AG04449 (cell line): Measurements from ENCODE around the gene C19orf38.
A peak's percentile ranks its signal among the peaks of the same experiment; 100 is the strongest.
"Not testable (repeated sequence)": the region's sequence is repeated elsewhere in the genome, so short reads cannot be mapped to it uniquely, and the experiment has no call there.

ENCODE experiments used
- CTCF ChIA-PET: fragments of 350-600 bp; formaldehyde crosslinking; extraction: SDS; loops from one replicate; lab custom pipeline; 2021; ENCODE audit warnings: antibody characterized with exemption; lab: Yijun Ruan, JAX
- POLR2A ChIA-PET: fragments of 400-600, 350-600 bp; formaldehyde crosslinking; extraction: SDS; loops from one replicate; lab custom pipeline; 2020; ENCODE audit warnings: antibody characterized with exemption, inconsistent platforms; lab: Yijun Ruan, JAX
- DNase-seq: peaks from one replicate; pipeline ENCODE4 v3.0.0-alpha.2; 2010; ENCODE audit warnings: low read depth, low spot score
- H3K4me3 ChIP-seq: 2 replicates; pipeline ENCODE4 v1.5.1; 2011; ENCODE audit warnings: low read depth, mild to moderate bottlenecking, control low read depth, low read length
- TF ChIP-seq, protein P1 (sequence below): IDR thresholded peaks from one replicate; pipeline ENCODE4 v1.5.1; 2011; ENCODE audit warnings: mild to moderate bottlenecking, moderate library complexity, low read length, control low read depth, inconsistent platforms; ENCODE audit not compliant: insufficient read depth; ENCODE audit errors: missing control alignments

C19orf38 gene

GRCh38 chr19:10862561-10863106, 14.4 kb downstream of the C19orf38 start:
- no peak overlapping the region for H3K4me3 ChIP-seq
- no peak for DNase-seq
- ChIA-PET POLR2A (no interaction called here), CTCF (interaction anchor here (0.9 to 21.0 kb wide), 8 partner anchors 11 to 236 kb away, joined by 3 to 559 read pairs (median 26); partner anchors contain the start of genes C19orf38, CARM1, DNM2 and TMED1)
- TF ChIP-seq, protein P1, sequence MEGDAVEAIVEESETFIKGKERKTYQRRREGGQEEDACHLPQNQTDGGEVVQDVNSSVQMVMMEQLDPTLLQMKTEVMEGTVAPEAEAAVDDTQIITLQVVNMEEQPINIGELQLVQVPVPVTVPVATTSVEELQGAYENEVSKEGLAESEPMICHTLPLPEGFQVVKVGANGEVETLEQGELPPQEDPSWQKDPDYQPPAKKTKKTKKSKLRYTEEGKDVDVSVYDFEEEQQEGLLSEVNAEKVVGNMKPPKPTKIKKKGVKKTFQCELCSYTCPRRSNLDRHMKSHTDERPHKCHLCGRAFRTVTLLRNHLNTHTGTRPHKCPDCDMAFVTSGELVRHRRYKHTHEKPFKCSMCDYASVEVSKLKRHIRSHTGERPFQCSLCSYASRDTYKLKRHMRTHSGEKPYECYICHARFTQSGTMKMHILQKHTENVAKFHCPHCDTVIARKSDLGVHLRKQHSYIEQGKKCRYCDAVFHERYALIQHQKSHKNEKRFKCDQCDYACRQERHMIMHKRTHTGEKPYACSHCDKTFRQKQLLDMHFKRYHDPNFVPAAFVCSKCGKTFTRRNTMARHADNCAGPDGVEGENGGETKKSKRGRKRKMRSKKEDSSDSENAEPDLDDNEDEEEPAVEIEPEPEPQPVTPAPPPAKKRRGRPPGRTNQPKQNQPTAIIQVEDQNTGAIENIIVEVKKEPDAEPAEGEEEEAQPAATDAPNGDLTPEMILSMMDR, result no peak

GRCh38 chr19:10863107-10863717, 15.0 kb downstream of the C19orf38 start:
- CTCF ChIA-PET, result interaction anchor here (1.0 to 21.0 kb wide), 19 partner anchors 10 to 236 kb away, joined by 3 to 559 read pairs (median 10); partner anchors contain the start of genes C19orf38, CARM1, DNM2 and QTRT1
- DNase-seq, result no peak
- no peak overlapping the region for H3K4me3 ChIP-seq
- POLR2A ChIA-PET, result no interaction called here
- TF ChIP-seq, protein P1, result no peak

DNA sequence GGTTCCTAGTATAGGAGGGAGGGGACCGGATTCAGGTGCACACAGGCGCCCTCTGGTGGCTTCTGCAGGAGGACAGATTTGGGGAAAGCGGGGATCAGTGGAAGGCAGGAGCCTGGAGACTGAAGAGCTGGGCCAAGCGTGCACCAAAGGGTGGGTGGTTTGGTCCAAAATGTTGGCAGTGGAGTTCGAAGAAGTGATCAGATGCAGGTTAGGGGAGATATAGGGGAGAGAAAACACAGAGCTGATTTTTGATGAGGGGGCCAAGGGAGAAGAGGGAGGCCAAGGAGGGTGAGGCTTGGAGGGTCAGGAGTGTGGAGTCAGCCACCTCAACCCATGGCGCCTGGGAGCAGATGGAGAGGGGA, 16.3 kb downstream of the C19orf38 start:
- no peak overlapping the region for H3K4me3 ChIP-seq
- POLR2A ChIA-PET, result interaction anchor here (0.6 to 1.2 kb wide), 4 partner anchors 21 to 147 kb away, joined by 3 to 4 read pairs (median 3); partner anchors contain the start of genes DNM2 and TMED1
- CTCF ChIA-PET, result interaction anchor here (0.6 to 21.0 kb wide), 51 partner anchors 9 to 330 kb away, joined by 3 to 559 read pairs (median 5); partner anchors contain the start of genes C19orf38, CARM1, DNM2 and QTRT1
- DNase-seq, result no peak
- TF ChIP-seq, protein P1, result peak; percentile 91

GRCh38 chr19:10866495-10866894, 18.3 kb downstream of the C19orf38 start:
- POLR2A ChIA-PET, result no interaction called here
- CTCF ChIA-PET, result interaction anchor here (5.3 to 21.0 kb wide), 3 partner anchors 12 to 150 kb away, joined by 43 to 559 read pairs (median 211); partner anchors contain the start of genes C19orf38, DNM2 and TMED1
- DNase-seq, result no peak
- TF ChIP-seq, protein P1, result no peak
- no peak overlapping the region for H3K4me3 ChIP-seq

GRCh38 chr19:10868872-10869547, 20.8 kb downstream of the C19orf38 start:
- ChIA-PET POLR2A (no interaction called here), CTCF (interaction anchor here (8.8 to 21.0 kb wide), 2 partner anchors 22 to 153 kb away, joined by 211 to 559 read pairs; partner anchors contain the start of genes C19orf38, DNM2 and TMED1)
- H3K4me3 ChIP-seq, result no peak overlapping the region
- TF ChIP-seq, protein P1, result no peak
- no peak for DNase-seq

DNA sequence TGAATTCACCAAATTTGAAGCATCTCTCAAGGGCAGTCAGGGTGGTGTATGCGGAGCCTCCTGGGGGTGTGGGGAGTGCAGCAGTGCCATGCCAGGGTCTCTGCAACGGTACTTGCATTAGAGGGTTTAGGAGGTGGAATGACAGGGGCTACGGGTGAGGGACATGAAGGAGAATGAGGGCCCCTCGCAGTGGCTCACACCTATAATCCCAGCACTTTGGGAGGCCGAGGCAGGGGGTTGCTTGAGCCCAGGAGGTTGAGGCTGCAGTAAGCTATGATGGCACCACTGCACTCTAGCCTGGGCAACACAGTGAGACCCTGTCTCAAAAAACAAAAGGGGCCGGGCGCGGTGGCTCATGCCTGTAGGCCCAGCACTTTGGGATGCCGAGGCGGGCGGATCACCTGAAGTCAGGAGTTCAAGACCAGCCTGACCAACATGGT, 21.7 kb downstream of the C19orf38 start:
- H3K4me3 ChIP-seq, POLR2A ChIA-PET, DNase-seq: not testable (repeated sequence)
- CTCF ChIA-PET, result interaction anchor here (0.9 to 21.0 kb wide), 4 partner anchors 9 to 288 kb away, joined by 3 to 559 read pairs (median 18); partner anchors contain the start of genes C19orf38, DNM2 and TMED1
